ENCODE measurements around the gene SYT11.
"Not testable (repeated sequence)": the region's sequence is repeated elsewhere in the genome, so short reads cannot be mapped to it uniquely, and the experiment has no call there.

Gene SYT11

GRCh38 chr1:155859234-155859829 lies at the start of gene SYT11:
Gene SYT11 (plus strand): TSS chr1:155859567. CDS start chr1:155859762, 195 bp downstream.
- DNase-seq (ENCODE audit: low read depth), result peak; percentile 93

GRCh38 chr1:155812878-155813277 lies 46.5 kb upstream of the SYT11 start:
- DNase-seq (ENCODE audit: low read depth), result no peak

DNA sequence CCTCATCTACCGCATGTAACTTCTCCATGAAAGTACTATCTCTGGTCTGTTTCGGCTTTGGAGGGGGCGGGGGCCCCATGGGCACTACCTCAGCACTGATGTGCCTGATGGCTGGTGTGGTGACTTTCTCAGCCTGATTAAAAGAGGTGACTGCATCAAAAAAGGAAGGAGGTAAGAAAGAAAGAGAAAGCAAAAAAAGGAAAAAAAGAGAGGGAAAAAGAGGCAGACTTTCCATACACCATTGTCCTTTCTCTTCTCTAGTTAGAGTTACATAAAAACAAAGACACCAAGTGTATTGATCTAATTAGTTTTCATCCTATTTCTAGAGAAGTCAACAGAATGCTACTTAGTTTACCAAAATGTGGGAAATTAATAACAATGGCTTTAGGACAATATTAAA lies 45.7 kb upstream of the SYT11 start:
- no peak for DNase-seq (ENCODE audit: low read depth)

DNA sequence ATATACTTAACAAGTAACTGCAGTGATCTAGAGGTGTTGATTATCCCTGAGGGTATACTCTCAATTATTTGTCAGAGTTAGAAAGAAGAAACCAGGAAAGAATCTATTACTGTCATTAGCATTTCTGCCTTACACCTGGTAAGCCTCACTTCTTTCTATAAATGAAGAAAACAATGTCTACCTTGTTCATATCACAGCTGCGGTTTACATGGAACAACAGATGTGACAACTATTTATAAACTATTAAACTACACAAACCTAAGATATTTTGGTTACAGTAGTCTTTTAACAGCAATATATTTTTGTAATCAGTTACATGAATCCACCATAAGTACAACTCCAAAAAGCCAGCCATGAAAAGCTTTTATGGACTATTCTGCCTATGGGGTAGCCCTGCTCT lies 43.0 kb upstream of the SYT11 start:
- DNase-seq (ENCODE audit: low read depth), result no peak

DNA sequence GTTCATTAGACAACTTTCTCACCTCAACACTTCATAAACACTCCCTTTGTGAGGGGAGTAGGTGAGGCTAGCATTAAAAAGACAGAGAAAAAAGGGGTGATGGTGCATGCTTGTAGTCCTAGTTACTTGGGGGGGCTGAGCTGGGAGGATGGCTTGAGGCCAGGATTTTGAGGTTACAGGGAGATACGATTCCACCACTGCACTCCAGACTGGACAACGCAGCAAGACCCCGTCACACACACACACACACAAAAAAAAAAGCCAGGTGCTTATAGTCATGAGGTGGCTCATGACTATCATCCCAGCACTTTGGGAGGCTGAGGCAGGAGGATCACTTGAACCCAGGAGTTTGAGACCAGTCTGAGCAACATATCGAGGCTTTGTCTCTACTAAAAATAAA lies 31.9 kb upstream of the SYT11 start:
- DNase-seq (ENCODE audit: low read depth), result no peak

DNA sequence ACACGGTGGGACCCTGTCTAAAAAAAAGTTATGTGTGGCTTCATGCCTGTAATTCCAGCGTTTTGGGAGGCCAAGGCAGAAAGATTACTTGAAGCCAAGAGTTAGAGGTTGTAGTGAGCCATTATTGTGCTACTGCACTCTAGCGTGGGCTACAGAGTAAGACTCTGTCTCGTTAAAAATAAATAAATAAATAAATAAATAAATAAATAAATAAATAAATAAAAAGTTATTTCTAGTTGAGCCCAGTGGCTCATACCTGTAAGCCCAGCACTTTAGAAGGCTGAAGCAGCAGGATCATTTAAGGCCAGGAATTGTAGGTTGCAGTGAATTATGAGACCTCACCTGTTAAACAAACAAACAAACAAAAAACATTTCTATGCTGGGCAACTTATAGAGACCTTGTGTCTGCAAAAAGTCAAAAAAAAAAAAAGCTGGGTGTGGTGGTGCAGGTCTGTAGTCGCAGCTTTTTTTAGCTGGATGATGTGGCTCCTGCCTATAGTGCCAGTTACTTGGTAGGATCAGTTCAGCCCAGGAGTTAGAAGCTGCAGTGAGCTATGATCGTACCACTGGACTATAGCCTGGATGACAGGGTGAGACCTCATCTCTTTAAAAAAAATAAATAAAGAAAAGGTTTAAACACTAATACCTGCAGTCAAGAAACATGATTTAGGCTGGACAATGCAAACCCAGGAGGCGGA lies 27.9 kb upstream of the SYT11 start:
- no peak for DNase-seq (ENCODE audit: low read depth)

GRCh38 chr1:155833665-155834295 lies 25.6 kb upstream of the SYT11 start:
- no peak for DNase-seq (ENCODE audit: low read depth)

GRCh38 chr1:155834296-155834926 lies 25.0 kb upstream of the SYT11 start:
- DNase-seq (ENCODE audit: low read depth), result no peak

DNA sequence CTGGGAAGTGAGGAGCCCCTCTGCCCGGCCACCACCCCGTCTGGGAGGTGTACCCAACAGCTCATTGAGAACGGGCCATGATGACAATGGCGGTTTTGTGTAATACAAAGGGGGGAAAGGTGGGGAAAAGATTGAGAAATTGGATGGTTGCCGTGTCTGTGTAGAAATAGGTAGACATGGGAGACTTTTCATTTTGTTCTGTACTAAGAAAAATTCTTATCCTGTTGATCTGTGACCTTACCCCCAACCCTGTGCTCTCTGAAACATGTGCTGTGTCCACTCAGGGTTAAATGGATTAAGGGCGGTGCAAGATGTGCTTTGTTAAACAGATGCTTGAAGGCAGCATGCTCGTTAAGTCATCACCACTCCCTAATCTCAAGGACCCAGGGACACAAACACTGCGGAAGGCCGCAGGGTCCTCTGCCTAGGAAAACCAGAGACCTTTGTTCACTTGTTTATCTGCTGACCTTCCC lies 24.4 kb upstream of the SYT11 start:
- not testable (repeated sequence) for DNase-seq (ENCODE audit: low read depth)

DNA sequence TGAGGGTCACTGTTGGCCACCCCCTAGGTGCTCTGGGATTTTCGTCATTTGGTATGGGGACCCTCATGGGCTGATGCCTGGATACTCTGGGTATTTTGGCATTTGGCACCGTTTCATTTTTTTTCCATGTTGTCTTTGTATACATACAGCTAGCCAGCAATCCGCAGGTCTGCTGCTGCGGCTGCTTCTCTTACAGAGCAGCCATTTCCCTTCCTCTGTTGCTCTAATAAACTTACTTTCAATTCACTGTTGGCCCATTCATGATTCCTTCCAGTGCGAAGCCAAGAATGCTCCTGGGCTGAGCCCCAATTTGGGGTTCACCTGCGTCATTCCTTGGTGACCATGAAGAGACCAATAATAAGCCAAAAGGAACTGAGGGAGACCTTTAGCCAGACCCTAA lies 23.8 kb upstream of the SYT11 start:
- DNase-seq (ENCODE audit: low read depth), result no peak

- DNase-seq (ENCODE audit: low read depth), result no peak
Measured at GRCh38 chr1:155840386-155840785, 19.0 kb upstream of the SYT11 start.

DNA sequence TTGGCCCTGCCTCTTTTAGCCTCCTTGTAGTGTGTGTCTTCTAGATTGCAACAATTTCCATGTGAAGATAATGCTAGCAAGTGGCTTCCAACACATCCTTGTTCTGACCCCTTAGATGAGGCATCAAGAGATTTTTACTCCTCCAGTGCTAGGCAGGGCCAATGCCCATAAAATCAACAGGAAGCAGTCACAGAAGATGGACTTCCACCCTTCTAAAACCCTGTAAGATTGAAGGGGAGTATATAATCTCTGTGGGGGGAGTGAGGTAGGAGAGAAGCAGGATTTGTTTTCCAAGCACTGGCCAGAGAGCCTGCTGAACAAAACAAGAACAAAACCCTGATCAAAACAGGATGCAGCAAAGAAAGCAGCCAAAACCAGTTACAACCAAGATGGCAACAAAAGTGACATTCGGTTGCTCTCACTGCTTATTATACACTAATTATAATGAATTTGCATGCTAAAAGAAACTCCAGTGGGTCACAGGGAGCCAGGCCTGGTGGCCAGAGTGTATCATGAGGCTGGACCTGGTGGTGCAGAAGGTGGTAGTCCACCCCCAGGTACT lies 14.4 kb upstream of the SYT11 start:
- no peak for DNase-seq (ENCODE audit: low read depth)

DNA sequence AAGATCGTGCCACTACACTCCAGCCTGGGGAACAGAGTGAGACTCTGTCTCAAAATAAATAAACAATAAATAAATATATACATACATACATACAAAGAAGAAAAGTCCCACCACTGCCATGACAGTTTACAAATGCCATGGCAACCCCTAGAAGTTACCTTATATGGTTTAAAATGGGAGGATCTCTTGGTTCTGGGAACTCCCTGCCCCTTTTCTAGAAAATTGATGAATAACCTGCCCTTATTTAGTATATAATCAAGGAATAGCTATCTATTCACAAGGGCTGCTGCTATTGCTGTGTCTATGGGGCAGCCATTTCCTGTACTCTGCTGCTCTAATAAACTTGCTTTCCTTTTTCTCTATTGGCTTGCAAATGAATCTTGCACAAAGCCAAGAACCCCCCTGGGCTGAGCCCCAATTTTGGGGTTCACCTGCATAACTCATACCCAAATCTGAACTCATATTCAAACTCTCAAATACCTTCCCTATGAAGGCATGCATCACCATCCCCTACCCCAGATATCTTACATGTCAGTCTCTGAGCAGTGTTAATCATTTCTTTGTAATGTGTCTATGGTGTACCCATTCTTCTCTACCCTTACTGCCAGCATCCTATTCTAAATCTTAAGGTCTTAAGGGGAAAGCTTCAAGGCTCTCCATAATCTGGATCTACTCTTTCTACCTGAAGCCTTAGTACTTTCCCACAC lies 11.4 kb upstream of the SYT11 start:
- no peak for DNase-seq (ENCODE audit: low read depth)

DNA sequence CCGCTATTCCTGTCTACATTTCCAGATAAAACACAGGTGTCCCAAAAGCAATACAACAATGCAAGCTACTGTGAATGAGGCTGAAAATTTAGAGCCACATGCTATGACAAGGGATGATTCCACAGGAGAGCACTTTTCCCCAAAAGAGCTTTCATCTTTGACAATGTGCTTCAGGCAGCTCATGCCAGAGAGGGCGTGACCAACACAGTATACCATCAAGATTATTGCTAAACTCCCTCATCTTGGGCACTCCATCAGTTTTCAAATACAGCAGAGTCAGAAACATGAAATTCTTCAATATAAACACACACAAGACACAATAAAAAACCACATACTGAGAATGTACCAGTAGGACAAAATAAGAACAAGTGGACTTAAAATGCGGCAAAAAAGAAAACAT lies 9.0 kb upstream of the SYT11 start:
- DNase-seq (ENCODE audit: low read depth), result no peak

GRCh38 chr1:155856257-155856974 lies 3.0 kb upstream of the SYT11 start:
- DNase-seq (ENCODE audit: low read depth), result no peak

DNA sequence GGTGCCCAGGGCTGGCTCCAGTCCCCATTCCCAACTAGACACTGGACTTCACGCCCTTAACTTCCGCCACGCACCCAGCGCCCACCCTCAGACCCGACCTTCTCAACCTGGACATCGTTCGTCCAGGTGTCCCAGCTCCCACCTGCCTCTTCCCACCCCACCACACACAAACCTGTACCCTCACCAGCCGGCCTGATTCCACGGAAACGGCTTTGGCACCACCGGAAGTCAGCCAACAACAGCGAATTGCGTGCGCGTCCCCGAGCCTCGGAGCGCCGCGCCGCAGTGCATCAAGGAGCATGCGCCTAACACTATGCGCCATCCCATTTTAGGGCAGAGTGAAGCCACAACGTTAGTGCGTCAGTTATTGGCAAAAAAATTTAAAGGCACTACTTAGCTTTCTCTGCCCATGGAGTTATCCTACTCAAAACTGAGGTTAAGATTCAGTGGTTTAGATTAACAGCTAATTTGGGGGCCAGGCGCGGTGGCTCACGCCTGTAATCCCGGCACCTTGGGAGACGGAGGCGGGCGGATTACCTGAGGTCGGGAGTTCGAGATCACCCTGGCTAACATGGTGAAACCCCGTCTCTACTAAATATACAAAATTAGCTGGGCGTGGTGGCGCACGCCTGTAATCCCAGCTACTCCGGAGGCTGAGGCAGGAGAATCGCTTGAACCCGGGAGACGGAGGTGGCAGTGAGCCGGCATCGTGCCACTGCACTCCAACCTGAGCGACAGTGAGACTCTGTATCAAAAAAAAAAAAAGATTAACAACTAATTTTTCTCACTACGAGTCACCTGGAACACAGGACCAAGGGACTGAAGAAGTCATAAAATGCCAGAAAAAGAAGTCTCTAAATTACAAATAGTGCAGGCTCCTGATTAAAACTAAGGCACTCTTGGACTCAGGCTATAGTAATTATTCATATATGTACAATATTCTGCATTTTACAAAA lies 2.1 kb upstream of the SYT11 start, which contains the start of gene GON4L:
TSS of gene GON4L (minus strand) at position 240 of the 956 bp plus-strand sequence. CDS start 3,434 bp downstream, outside the sequence.
- peak; percentile 82 for DNase-seq (ENCODE audit: low read depth)

DNA sequence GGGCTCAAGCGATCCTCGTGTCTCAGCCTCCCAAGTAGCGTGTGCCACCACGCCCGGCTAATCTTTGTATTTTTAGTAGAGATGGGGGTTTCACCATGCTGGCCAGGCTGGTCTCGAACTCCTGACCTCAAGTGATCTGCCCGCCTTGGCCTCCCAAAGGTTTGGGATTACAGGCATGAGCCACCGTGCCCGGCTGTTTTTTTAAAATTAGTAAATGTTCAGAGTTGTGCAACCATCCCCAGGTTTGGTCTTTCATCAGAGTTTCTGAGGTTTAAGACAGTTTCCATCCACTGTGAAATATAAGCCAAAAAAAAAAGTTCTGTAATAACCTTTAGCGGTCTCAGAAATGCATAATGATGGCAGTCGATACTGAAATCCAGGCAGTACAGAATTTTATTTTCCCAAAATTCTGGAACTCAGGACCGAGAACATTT lies 550 bp upstream of the SYT11 start:
- no peak for DNase-seq (ENCODE audit: low read depth)

DNA sequence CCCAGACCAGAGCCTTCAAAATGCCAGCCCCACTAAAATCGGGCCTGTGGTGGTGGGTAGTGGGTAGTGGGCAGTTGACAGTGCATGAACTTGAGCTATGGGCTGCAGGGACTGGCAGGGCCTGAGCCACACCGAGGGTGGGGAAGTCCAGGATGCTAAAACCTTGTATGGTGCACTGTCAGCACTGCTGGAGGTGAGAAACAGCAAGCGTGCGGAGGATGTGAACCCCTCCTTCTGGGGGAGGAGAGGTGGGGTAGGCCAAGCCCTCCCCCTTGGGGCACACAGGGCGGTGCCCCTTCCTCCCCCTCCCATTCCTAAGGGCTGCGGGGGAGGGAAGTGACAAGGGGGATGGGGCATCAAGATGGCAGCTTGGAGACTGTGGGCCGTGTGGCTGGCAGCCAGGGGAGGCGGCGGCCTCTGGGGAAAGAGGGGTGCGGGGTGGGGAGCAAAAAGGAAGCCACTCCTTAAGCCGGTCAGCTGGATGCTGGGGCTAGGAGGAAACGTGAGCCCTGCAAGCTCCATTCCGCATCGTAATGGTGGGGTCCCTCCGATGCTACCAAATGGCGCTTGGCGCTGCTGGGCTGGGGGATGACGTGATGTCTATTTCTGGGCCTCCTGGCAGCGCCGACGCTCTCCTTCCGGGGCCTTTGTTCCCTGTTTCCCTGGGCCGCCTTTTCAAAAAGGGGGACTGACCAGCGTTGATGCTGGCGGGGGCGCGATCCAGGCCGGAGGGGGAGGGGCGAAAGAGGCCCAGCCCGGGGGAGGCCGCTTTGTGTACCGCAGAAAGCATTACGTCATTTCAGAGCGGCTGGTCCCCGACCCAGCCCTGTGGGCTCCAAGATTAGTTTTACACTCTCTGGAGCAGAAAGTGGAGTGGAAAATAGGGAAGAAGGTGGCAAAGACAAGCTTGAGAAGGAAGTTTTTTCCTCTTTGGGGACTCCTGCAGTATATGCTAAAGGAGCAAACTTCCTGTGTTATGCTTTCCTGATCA lies 809 bp downstream of the SYT11 start:
- DNase-seq (ENCODE audit: low read depth), result no peak
